ACC112 (cell line): ENCODE measurements around the gene DNPH1.

Experiments used
- H2AFZ ChIP-seq: fragments of 200-600 bp; sonication (generic); one replicate; pipeline ENCODE4 v1.6.0; 2017; ENCODE audit warnings: antibody characterized with exemption, low read length; ENCODE audit not compliant: unreplicated experiment
- H3K27ac ChIP-seq: fragments of 200-600 bp; sonication (generic); 2 replicates; pipeline ENCODE4 v1.5.1; 2014; ENCODE audit warnings: low read depth, mild to moderate bottlenecking, antibody characterized with exemption, low read length, moderate library complexity
- H3K27me3 ChIP-seq: fragments of 200-600 bp; sonication (generic); 2 replicates; pipeline ENCODE4 v1.6.1; 2014; ENCODE audit warnings: mild to moderate bottlenecking, antibody characterized with exemption, low read length, moderate library complexity, mixed read lengths; ENCODE audit not compliant: insufficient read depth
- H3K36me3 ChIP-seq: fragments of 200-600 bp; sonication (generic); 2 replicates; pipeline ENCODE4 v1.6.1; 2016; ENCODE audit warnings: mild to moderate bottlenecking, antibody characterized with exemption, low read length, moderate library complexity, mixed read lengths; ENCODE audit not compliant: insufficient read depth
- H3K4me1 ChIP-seq: fragments of 200-600 bp; sonication (generic); one replicate; pipeline ENCODE4 v1.6.1; 2016; ENCODE audit warnings: low read length, mixed read lengths; ENCODE audit not compliant: insufficient read depth, unreplicated experiment, control insufficient read depth
- H3K4me3 ChIP-seq: fragments of 200-600 bp; sonication (generic); 2 replicates; pipeline ENCODE4 v1.5.1; 2014; ENCODE audit warnings: mild to moderate bottlenecking, low read depth, low read length
- H3K79me2 ChIP-seq: fragments of 200-600 bp; sonication (generic); one replicate; pipeline ENCODE4 v1.6.0; 2016; ENCODE audit warnings: low read length; ENCODE audit not compliant: control insufficient read depth, unreplicated experiment, insufficient read depth

Gene DNPH1

GRCh38 chr6:43254138-43254817, 25.0 kb upstream of the DNPH1 start:
- Histone ChIP-seq H3K79me2 (no peaks in the 10 kb centered on the region), H3K27ac (no peak overlapping the region), H2AFZ (no peak overlapping the region), H3K36me3 (no peaks in the 10 kb centered on the region), H3K4me3 (no peak overlapping the region), H3K4me1 (no peaks in the 10 kb centered on the region), H3K27me3 (peaks cover 8% of the 10 kb centered on the region)

GRCh38 chr6:43253401-43253800, 24.1 kb upstream of the DNPH1 start:
- Histone ChIP-seq H3K27me3 (peaks cover 13% of the 10 kb centered on the region), H3K27ac (no peak overlapping the region), H3K79me2 (no peaks in the 10 kb centered on the region), H3K4me3 (no peak overlapping the region), H2AFZ (no peak overlapping the region), H3K4me1 (no peaks in the 10 kb centered on the region), H3K36me3 (no peaks in the 10 kb centered on the region)

GRCh38 chr6:43250992-43251373, 21.7 kb upstream of the DNPH1 start:
- Histone ChIP-seq H3K79me2 (no peaks in the 10 kb centered on the region), H3K4me1 (no peaks in the 10 kb centered on the region), H3K36me3 (no peaks in the 10 kb centered on the region), H2AFZ (no peak overlapping the region), H3K4me3 (no peak overlapping the region), H3K27me3 (peaks cover 12% of the 10 kb centered on the region), H3K27ac (no peak overlapping the region)

- H3K4me3 ChIP-seq: no peak overlapping the region
- no peaks in the 10 kb centered on the region for H3K79me2 ChIP-seq
- no peak overlapping the region for H3K27ac ChIP-seq
- H3K4me1 ChIP-seq: no peaks in the 10 kb centered on the region
- no peaks in the 10 kb centered on the region for H3K36me3 ChIP-seq
- H3K27me3 ChIP-seq: peaks cover 34% of the 10 kb centered on the region
- no peak overlapping the region for H2AFZ ChIP-seq
Measured at GRCh38 chr6:43248791-43249190, 19.5 kb upstream of the DNPH1 start.

GRCh38 chr6:43248101-43248500, 18.8 kb upstream of the DNPH1 start:
- H3K27ac ChIP-seq: no peak overlapping the region
- H3K4me1 ChIP-seq: no peaks in the 10 kb centered on the region
- no peak overlapping the region for H2AFZ ChIP-seq
- H3K4me3 ChIP-seq: no peak overlapping the region
- peaks cover 39% of the 10 kb centered on the region for H3K27me3 ChIP-seq
- H3K36me3 ChIP-seq: no peaks in the 10 kb centered on the region
- H3K79me2 ChIP-seq: no peaks in the 10 kb centered on the region

- Histone ChIP-seq H3K4me1 (no peaks in the 10 kb centered on the region), H3K27ac (no peak overlapping the region), H3K4me3 (peak overlapping the region; percentile 56), H2AFZ (peak overlapping the region; percentile 30), H3K27me3 (peaks cover 46% of the 10 kb centered on the region), H3K79me2 (no peaks in the 10 kb centered on the region), H3K36me3 (no peaks in the 10 kb centered on the region)
Measured at GRCh38 chr6:43247114-43247999, 18.1 kb upstream of the DNPH1 start.

- H3K36me3 ChIP-seq: no peaks in the 10 kb centered on the region
- H3K27ac ChIP-seq: no peak overlapping the region
- H3K79me2 ChIP-seq: no peaks in the 10 kb centered on the region
- peak overlapping the region; percentile 30 for H2AFZ ChIP-seq
- no peaks in the 10 kb centered on the region for H3K4me1 ChIP-seq
- H3K4me3 ChIP-seq: peak overlapping the region; percentile 56
- H3K27me3 ChIP-seq: peaks cover 52% of the 10 kb centered on the region
Measured at GRCh38 chr6:43246301-43247113, 17.2 kb upstream of the DNPH1 start.

GRCh38 chr6:43243664-43244321, 14.5 kb upstream of the DNPH1 start:
- H3K4me3 ChIP-seq: no peak overlapping the region
- H3K36me3 ChIP-seq: no peaks in the 10 kb centered on the region
- H3K4me1 ChIP-seq: no peaks in the 10 kb centered on the region
- no peak overlapping the region for H3K27ac ChIP-seq
- peaks cover 70% of the 10 kb centered on the region for H3K27me3 ChIP-seq
- H3K79me2 ChIP-seq: no peaks in the 10 kb centered on the region
- H2AFZ ChIP-seq: no peak overlapping the region

- no peaks in the 10 kb centered on the region for H3K36me3 ChIP-seq
- no peak within 1 kb of the TSS for H3K4me3 ChIP-seq
- no peaks in the 10 kb centered on the region for H3K4me1 ChIP-seq
- H2AFZ ChIP-seq: no peak within 1 kb of the TSS
- no peaks in the 10 kb centered on the region for H3K79me2 ChIP-seq
- peaks cover 75% of the 10 kb centered on the region for H3K27me3 ChIP-seq
- H3K27ac ChIP-seq: no peak within 1 kb of the TSS
Measured at GRCh38 chr6:43242908-43243663, 13.8 kb upstream of the DNPH1 start, which contains the start of gene TTBK1. TSS of gene TTBK1 (plus strand) at chr6:43243481. CDS start at chr6:43246661, 3,180 bp downstream.
